ENCODE measurements around the gene ELL2. TPM values are rescaled to one million over a fixed set of nuclear protein-coding genes. Genes with fewer than 3 reads are reported as not detected.
A peak's percentile ranks its signal among the peaks of the same experiment; 100 is the strongest.

The ELL2 gene
- total and polyA plus RNA-seq, 2 of the 13 experiments (the other 11 are each of a cell fraction or from before 2014, with no cell fraction given): 78.9 to 97.1 TPM

DNA sequence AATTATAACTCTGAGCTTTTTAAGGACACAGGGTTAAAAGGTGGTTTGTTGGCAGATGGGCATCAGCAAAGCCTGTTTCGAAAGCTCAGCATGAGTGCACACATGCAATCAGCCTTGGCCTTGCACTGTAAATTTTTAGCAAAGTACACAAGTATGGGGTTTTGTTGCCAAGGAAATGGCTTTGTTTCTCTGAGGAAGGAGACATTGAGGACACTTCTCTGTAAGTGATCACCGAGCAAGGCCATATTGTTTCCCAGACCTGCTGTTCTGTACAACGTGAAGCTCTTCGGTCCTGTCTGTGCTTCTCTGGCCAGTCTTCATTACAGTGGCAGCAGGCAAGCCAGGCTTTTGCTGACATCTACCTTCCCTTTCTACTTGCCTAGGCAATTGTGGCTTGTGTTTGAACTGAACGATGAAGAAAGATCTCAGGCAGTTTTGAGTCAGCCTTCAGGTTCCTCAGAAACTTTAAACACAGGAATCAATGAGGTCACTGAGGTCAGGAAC, 111.2 kb downstream of the ELL2 start (continued):
- TF ChIP-seq, protein P1, sequence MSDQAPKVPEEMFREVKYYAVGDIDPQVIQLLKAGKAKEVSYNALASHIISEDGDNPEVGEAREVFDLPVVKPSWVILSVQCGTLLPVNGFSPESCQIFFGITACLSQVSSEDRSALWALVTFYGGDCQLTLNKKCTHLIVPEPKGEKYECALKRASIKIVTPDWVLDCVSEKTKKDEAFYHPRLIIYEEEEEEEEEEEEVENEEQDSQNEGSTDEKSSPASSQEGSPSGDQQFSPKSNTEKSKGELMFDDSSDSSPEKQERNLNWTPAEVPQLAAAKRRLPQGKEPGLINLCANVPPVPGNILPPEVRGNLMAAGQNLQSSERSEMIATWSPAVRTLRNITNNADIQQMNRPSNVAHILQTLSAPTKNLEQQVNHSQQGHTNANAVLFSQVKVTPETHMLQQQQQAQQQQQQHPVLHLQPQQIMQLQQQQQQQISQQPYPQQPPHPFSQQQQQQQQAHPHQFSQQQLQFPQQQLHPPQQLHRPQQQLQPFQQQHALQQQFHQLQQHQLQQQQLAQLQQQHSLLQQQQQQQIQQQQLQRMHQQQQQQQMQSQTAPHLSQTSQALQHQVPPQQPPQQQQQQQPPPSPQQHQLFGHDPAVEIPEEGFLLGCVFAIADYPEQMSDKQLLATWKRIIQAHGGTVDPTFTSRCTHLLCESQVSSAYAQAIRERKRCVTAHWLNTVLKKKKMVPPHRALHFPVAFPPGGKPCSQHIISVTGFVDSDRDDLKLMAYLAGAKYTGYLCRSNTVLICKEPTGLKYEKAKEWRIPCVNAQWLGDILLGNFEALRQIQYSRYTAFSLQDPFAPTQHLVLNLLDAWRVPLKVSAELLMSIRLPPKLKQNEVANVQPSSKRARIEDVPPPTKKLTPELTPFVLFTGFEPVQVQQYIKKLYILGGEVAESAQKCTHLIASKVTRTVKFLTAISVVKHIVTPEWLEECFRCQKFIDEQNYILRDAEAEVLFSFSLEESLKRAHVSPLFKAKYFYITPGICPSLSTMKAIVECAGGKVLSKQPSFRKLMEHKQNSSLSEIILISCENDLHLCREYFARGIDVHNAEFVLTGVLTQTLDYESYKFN (CRISPR knock-in tag; conservative IDR thresholded peaks at IDR 0.05): peak; percentile 30; the same call in 1 of the 2 replicates
- no peak for TF ChIP-seq CERS6 (CRISPR knock-in tag; IDR thresholded peaks at IDR 0.05)
- TF ChIP-seq, protein P2, sequence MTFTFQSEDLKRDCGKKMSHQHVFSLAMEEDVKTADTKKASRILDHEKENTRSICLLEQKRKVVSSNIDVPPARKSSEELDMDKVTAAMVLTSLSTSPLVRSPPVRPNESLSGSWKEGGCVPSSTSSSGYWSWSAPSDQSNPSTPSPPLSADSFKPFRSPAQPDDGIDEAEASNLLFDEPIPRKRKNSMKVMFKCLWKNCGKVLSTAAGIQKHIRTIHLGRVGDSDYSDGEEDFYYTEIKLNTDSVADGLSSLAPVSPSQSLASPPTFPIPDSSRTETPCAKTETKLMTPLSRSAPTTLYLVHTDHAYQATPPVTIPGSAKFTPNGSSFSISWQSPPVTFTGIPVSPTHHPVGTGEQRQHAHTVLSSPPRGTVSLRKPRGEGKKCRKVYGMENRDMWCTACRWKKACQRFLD (CRISPR knock-in tag; IDR thresholded peaks at IDR 0.05; ENCODE audit: borderline replicate concordance): no peak
- TF ChIP-seq TCF7 (IDR thresholded peaks at IDR 0.05; ENCODE audit: low read depth): no peak
- no peak for TF ChIP-seq FOXC1 (CRISPR knock-in tag; IDR thresholded peaks at IDR 0.05; ENCODE audit: borderline replicate concordance)
- TF ChIP-seq SALL1 (CRISPR knock-in tag; IDR thresholded peaks at IDR 0.05): peak; percentile 25
- no peak for TF ChIP-seq ZNF598 (CRISPR knock-in tag; IDR thresholded peaks at IDR 0.05; ENCODE audit: borderline replicate concordance)
- no peak for TF ChIP-seq EEA1 (CRISPR knock-in tag; IDR thresholded peaks at IDR 0.05; ENCODE audit: borderline replicate concordance)
- TF ChIP-seq SP140L (CRISPR knock-in tag; IDR thresholded peaks at IDR 0.05; ENCODE audit: borderline replicate concordance): no peak
- TF ChIP-seq SYNCRIP (IDR thresholded peaks at IDR 0.05; ENCODE audit: insufficient read depth, low read depth, low read length): no peak
- TF ChIP-seq SAFB2 (CRISPR knock-in tag; IDR thresholded peaks at IDR 0.05; ENCODE audit: borderline replicate concordance, low read depth): no peak
- TF ChIP-seq NR2F1 (CRISPR knock-in tag; IDR thresholded peaks at IDR 0.05): no peak
- TF ChIP-seq, protein P3, sequence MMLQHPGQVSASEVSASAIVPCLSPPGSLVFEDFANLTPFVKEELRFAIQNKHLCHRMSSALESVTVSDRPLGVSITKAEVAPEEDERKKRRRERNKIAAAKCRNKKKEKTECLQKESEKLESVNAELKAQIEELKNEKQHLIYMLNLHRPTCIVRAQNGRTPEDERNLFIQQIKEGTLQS (CRISPR knock-in tag; IDR thresholded peaks at IDR 0.05): no peak
- TF ChIP-seq PHF20 (CRISPR knock-in tag; IDR thresholded peaks at IDR 0.05): no peak
- peak; percentile 45; the same call in 1 of the 2 replicates for TF ChIP-seq CEBPB (IDR thresholded peaks at IDR 0.05; ENCODE audit: borderline replicate concordance, low read depth, low read length)
- TF ChIP-seq EHMT2 (IDR thresholded peaks at IDR 0.05; ENCODE audit: borderline replicate concordance, low read depth, low read length): no peak
- no peak for TF ChIP-seq ZNF274 (CRISPR knock-in tag; IDR thresholded peaks at IDR 0.05)
- TF ChIP-seq RFX5 (IDR thresholded peaks at IDR 0.05; ENCODE audit: low read depth, low read length): no peak
- TF ChIP-seq TBX3 (IDR thresholded peaks at IDR 0.05; ENCODE audit: borderline replicate concordance): no peak
- 0 out of 2 replicates have a peak, but pooled peaks have one; percentile 14 for TF ChIP-seq SOX5 (CRISPR knock-in tag; IDR thresholded peaks at IDR 0.05; ENCODE audit: borderline replicate concordance)
- no peak for TF ChIP-seq SPEN (CRISPR knock-in tag; IDR thresholded peaks at IDR 0.05; ENCODE audit: low read depth)
- TF ChIP-seq, protein P4, sequence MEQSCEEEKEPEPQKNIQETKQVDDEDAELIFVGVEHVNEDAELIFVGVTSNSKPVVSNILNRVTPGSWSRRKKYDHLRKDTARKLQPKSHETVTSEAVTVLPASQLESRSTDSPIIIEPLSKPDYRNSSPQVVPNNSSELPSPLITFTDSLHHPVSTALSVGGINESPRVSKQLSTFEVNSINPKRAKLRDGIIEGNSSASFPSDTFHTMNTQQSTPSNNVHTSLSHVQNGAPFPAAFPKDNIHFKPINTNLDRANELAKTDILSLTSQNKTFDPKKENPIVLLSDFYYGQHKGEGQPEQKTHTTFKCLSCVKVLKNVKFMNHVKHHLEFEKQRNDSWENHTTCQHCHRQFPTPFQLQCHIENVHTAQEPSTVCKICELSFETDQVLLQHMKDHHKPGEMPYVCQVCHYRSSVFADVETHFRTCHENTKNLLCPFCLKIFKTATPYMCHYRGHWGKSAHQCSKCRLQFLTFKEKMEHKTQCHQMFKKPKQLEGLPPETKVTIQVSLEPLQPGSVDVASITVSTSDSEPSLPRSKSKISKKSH (CRISPR knock-in tag; IDR thresholded peaks at IDR 0.05; ENCODE audit: borderline replicate concordance): no peak

All from HepG2 (cell line).